GM13977 (cell line): ENCODE measurements around the gene ATP8A2.

Experiments used
- DNase-seq: peaks from one replicate; pipeline ENCODE4 v3.0.0; 2012; ENCODE audit warnings: low spot score
- CTCF ChIP-seq: IDR thresholded peaks from 2 replicates; pipeline ENCODE4 v1.5.1; 2012; ENCODE audit warnings: mild to moderate bottlenecking, control low read depth; ENCODE audit not compliant: insufficient read depth; ENCODE audit errors: extremely low read depth, missing control alignments
- in situ Hi-C: fragments of 300-500 bp; cut with MboI; formaldehyde crosslinking; loops from one replicate; pipeline ENCODE4 v1.12.0; 2022; ENCODE audit warnings: low sequenced_read_pairs, low pct_unique_long_range_greater_than_20kb, mixed read lengths, inconsistent platforms; ENCODE audit not compliant: unreplicated experiment

ATP8A2 gene

DNA sequence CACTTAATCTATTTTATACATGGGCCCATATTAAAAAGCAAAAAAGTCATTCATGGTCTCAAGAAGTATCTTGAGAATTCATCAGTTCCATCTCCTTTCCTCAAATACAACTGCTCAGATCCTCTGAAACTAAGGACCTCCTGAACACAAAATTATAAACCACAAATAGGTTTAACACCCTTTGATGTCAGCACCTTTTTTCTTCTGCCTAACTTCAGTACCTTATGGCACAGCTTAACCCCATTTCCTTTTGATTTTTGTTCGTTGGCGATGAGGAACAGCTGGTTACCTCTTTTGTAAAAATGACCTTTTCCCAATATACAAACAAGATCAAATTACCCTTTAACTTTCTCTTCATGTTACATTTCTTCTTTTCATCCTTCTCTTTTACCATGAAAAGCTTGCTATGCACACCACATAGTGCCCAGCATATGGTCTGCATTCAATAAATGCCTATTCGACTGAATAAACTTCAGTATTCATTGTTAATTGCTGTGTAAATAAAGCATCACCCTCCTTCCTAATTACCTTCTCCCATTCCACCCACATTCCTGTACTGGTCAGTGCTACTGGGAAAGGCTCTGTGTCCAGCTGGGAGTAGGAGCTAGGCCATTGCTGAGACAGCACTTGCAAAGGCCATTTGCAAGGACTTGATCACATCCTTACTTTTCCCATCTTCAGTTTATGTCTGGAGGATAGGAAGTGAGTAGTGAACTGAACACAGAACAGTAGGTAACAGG is 362.1 kb downstream of the ATP8A2 start:
- in situ Hi-C loops: no loop called here

GRCh38 chr13:25738342-25739196 is 366.8 kb downstream of the ATP8A2 start:
- DNase-seq: no peak
- in situ Hi-C loops: no loop called here
- no peak for TF ChIP-seq CTCF

More for the DNA sequence above, 362.1 kb downstream of the ATP8A2 start:
- TF ChIP-seq CTCF: no peak
- no peak for DNase-seq

DNA sequence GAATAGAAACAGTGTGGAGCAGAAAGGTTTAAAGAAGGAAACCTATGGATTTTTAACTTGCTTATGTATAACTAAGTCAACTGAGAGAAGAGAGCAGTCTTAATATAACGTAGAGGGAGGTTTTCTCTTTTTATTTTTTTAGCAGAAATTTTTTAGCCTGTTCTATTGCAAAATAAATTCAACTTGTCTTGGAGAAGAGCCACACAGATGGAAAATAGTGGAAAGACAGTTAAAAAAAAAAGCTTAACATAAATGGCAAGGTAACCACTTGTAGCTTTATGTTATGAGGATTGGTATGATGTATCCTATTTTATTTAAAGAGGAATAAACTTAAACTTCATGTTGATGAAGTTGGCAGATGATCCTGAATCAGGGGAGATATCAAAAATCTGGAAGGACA is 367.6 kb downstream of the ATP8A2 start:
- in situ Hi-C loops: no loop called here
- no peak for DNase-seq
- no peak for TF ChIP-seq CTCF

- in situ Hi-C loops: no loop called here
- no peak for DNase-seq
These were observed 370.0 kb downstream of the ATP8A2 start for GRCh38 chr13:25741796-25742195.

DNA sequence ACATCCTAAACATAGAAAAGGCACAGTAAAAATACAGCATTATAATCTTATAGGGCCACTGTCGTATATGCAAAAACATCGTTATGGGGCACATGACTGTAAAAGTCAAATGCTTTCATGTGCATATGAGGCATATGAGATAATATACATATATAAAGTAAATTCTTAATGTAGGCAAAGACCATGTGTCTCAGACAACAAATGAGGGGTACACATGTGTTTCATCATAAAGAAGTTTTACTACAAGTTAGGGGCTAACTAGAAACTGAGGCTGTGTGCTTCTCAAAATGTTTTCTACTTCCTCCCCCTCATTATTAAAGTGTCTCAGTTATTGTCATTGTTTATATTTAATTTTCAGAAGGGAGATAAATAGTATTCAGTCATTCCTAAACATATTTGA is 370.4 kb downstream of the ATP8A2 start:
- no peak for DNase-seq
- TF ChIP-seq CTCF: no peak
- in situ Hi-C loops: no loop called here

More at GRCh38 chr13:25741796-25742195, 370.0 kb downstream of the ATP8A2 start:
- TF ChIP-seq CTCF: no peak

DNA sequence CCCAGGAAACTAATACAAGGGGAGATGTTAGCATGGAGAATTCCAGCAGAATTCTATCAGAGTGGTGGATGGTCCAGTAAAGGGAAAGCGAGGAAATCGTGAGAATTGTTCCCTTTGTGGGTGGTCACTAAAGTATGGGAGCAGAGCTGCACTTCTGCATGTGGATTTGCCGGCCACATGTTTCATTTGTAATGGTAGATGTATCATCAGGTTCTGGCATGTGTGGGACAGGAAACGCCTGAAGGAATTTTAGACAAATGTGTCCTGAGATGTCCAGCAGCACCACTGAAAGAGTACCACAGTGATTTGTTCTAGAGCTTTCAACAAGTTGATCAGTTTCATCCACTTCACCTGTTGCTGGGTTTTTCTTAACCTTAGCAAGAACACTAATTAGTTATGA is 371.6 kb downstream of the ATP8A2 start:
- no peak for TF ChIP-seq CTCF
- in situ Hi-C loops: no loop called here
- DNase-seq: no peak
